Measurements from ENCODE around the gene VTA1.
"Not testable (repeated sequence)": the region's sequence is repeated elsewhere in the genome, so short reads cannot be mapped to it uniquely, and the experiment has no call there.

VTA1 gene, protein sequence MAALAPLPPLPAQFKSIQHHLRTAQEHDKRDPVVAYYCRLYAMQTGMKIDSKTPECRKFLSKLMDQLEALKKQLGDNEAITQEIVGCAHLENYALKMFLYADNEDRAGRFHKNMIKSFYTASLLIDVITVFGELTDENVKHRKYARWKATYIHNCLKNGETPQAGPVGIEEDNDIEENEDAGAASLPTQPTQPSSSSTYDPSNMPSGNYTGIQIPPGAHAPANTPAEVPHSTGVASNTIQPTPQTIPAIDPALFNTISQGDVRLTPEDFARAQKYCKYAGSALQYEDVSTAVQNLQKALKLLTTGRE

DNA sequence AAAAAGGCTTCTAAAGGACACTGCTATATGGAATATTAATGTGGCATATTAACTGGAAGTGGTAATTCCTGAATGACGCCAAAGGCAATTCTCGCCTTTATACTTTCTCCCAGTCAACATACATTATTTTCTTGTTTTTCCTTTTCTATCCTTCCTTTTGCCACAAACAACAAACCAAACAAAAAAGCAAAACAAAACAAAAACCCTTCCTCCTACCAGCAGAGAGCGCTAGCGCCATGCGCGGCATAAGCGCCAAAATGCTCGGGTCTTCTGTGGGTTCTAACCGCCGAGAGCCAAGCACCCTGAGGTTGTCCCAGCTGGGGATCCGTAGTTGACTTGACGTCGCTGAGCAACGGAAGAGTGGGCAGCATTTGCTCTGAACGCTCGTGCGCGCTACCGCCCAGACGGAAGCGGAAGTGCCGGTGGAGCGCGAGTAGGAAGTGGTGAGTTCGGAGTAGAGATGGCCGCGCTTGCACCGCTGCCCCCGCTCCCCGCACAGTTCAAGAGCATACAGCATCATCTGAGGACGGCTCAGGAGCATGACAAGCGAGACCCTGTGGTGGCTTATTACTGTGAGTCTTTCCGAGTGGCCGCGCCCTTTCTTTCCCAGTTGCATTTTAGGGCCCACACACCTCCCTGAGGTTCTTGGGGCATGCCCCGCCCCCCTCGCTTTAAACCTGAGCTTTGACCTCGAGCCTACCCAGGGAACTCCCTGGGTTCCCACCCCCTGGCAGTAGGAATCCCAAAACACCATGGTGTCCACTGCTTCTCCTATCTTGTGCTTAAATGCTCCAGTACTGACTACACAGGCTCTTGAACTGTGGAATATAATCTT, at the start of gene VTA1, which contains the start of gene NMBR:
TSS of gene VTA1 (plus strand) at position 436 of the 835 bp plus-strand sequence. CDS start at position 461, 25 bp downstream.
TSS of gene NMBR (minus strand) at position 295 of the 835 bp plus-strand sequence. CDS start 58,464 bp downstream, outside the sequence.
- DNase-seq, result peak; percentile 82

DNA sequence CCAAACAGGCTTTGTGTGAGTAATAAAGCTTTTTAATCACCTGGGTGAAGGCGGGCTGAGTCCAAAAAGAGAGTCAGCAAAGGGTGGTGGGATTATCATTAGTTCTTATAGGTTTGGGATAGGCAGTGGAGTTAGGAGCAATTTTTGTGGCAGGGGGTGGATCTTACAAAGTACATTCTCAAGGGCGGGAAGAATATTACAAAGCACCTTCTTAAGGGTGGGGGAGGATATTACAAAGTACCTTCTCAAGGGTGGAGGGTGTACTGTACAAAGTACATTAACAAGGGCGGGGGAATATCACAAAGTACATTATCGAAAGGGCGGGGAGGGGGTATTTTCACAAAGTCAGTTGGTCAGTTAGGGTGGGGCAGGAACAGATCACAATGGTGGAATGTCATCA, 42.2 kb upstream of the VTA1 start:
- DNase-seq, result not testable (repeated sequence)

DNA sequence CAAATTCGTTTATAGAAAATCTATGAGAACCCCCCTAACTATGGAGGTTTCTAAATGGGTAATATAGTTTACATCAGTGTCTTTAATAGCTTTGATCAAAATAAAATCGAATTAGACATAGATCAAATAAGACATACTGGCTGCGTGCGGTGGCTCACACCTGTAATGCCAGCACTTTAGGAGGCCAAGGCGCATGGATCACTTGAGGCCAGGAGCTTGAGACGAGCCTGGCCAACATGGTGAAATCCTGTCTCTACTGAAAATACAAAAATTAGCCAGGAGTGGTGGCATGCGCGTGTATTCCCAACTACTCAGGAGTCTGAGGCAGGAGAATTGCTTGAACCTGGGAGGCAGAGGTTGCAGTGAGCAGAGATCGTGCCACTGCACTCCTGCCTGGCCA, 36.2 kb upstream of the VTA1 start:
- not testable (repeated sequence) for DNase-seq

DNA sequence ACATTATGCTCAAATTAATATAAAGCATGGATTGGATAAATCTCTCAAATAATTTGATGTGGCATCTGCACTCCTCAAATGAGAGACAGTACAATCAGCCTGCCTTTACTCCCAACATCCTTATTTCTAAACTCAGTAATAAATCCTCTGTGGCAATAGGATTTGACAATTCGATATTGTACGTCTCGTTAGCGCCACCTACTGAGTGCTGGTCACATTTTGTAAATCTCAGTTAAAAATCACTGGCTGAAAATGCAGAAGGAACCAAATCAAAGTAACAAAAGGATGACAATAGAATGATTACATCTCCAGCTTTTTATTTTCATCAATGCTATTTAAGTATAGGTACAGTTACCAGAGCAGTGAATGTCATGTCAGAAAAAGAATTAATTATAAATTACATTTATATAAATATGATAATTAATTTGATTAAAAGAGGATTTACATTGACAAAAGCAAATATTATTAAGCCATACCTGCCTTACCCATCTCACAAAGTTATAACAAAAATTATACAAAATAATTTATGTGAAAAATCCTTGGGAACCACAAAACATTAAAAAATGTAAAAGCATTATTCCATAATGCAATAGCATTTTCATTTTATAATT, 34.5 kb upstream of the VTA1 start:
- no peak for DNase-seq

DNA sequence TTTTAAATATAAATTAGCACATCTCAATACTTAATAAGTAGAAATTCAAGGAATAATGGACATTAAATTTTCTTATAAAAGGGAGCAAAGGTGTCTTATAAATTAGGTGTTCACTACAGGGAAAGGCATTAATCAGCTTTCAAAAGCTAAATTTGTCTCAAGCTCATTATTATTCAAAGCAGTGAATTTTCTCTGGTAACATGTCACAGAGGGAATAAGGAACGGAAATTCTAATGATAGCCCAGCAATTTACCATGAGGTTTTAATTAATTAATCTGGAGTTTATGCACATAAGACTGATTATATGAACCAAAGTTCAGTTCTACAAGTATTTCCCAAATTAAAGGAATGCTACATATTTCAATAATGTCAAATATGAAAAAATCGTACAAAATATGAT, 29.7 kb upstream of the VTA1 start:
- no peak for DNase-seq

DNA sequence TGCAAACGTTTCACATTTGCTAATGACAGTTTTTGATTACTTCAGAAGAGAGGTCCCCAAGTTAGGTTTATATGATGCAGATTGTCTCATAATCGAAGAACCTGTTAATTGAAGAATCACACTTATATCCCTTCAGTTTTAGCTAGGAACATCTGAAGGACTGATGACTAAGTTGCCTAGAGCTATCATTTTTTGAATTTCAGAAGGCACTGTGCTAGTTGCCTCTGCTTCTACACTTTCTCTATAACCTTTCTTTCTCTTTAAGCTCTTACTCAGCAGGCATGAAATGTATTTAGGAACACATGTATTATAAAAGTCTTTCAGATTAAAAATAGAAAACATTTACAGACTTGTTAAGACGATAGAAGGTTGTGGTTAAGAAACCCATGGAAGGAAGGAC, 28.7 kb upstream of the VTA1 start:
- no peak for DNase-seq

DNA sequence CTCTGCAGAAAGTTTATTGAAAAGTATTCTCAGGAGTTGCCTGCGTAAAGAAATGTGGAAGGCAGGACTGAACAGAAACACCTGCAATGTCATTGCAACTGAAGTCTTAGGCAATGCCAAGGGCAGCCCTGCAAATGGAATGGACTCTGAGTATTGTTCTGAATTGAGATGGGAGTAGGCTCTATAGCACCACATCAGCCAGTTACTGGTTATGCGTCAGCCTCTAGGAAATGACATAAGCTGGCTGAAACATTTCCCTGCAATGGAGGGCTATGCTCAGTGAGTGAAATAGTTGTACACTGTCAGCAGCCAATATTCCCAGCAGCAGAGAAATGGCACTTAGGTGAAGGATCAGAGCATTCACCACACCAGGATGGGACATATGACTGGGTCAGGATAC, 28.1 kb upstream of the VTA1 start:
- DNase-seq, result no peak

DNA sequence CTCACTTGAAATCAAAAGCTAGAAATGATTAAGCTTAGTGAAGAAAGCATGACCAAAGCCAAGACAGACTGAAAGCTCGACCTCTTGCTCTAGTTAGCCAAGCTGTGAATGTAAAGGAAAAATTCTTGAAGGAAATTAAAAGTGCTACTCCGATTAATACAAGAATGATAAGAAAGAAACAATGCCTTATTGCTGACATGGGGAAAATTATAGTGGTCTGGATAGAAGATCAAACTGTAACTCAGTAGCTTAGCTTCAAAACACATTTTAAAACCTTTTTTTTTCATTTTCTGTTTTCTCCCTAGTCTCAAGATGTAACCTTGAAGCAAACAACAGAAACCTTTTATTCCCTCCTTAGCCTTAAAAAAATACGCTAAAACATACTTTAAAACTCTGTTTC, 25.7 kb upstream of the VTA1 start:
- no peak for DNase-seq

DNA sequence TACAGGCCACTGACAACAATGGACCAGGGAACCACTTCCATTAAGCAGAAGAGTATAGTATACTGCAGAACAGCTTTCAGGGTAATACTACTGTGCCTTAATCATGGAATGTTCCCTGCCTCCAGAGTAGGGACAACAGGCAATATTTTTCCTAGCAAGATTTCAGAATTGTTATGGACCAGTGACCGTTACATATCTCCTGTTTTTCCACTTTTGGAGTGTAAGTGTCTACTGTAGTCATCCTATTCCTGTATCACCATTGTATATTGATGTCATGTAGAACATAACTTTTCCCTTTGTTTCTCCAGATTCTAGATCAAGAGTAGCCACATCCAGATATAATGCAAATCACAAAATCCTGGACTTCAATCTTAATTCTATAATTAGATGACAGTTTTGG, 16.2 kb upstream of the VTA1 start:
- DNase-seq, result no peak

DNA sequence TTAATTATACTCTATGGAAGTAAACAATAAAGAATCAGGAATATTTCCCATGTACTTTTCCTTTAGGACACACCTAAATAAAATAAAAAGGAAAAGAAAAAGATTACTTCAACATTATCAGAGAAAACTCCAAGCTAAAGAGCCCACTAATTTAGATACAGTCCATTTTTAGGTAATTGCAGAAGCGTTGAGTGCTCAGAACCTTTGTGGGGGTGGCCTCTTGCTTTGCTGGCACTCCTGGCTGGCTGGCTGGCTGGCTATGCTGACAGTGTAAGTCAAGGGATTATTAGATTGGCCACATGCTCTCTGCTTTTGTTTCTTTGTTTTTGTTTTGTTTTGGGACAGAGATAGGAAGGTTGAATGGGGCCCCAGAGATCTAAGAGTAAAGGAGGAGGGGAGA, 14.4 kb upstream of the VTA1 start, which contains the start of gene GJE1:
TSS of gene GJE1 (plus strand) at position 301 of the 400 bp plus-strand sequence. CDS start 234 bp downstream, outside the sequence.
- no peak for DNase-seq

DNA sequence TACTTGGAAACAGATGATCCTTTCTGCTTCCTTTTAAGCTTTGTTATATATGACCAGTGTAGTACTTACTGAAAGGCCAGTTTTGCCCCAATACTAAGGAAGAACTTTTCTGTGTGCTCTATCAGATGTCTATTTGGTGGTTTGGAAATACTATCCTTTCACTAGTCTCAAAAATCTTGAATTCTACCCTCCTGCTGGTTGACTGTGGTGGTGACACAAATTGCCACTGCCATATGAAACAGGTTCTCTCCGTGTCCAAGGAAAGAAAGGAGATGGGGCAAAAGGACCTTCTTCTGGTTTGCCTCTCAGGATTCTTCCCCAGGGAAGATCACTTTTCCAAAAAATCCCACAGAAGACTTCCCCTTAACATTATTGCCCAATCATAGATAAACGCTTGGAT, 8.2 kb upstream of the VTA1 start:
- DNase-seq, result no peak

DNA sequence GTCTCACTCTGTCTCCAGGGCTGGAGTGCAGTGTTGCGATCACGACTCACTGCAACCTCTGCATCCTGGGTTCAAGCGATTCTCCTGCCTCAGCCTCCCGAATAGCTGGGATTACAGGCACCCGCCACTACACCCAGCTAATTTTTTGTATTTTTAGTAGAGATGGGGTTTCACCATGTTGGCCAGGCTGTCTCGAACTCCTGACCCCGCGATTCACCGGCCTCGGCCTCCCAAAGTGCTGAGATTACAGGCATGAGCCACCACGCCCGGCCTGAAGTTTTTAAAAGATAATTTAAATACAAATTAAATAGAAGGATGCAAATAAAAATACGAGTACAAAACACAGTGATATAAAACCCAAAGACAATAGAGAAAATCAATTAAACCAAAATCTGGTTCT, 5.5 kb upstream of the VTA1 start:
- DNase-seq, result not testable (repeated sequence)

DNA sequence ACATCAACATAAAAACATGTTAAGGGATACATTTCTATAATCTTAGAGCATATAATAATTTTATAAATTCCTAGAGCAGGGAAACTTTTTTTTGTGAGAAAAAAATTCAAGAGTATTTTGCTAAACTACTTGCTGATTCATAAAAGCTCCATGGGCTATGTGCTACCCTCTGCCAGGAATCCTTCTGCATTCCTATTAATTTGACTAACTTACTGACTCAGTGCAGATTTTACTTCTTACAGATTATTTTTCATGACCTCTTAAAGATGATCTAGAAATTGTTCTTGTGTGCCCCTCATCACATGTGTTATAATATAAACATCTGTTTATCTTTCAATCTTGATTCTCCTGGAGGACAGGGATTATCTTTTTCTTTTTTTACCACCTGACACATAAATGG, 5.7 kb downstream of the VTA1 start:
- DNase-seq, result no peak

DNA sequence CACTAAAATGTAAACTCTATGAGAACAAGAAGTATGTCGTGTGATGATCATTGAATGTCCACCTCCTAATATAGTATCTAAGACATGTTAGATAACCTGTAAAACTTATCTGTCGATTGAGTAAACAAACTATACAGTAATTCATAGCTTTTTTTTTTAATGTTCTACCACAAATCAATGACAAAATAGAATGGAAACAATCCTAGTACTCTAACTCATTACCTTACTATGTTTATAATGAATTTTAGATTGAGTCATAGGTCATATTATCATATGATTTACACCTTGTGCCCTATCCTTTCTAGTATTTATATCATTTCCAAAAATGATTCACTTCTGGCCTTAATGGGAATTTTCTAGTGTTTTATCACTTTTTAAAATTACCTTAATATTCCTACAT, 6.1 kb downstream of the VTA1 start:
- DNase-seq, result no peak

DNA sequence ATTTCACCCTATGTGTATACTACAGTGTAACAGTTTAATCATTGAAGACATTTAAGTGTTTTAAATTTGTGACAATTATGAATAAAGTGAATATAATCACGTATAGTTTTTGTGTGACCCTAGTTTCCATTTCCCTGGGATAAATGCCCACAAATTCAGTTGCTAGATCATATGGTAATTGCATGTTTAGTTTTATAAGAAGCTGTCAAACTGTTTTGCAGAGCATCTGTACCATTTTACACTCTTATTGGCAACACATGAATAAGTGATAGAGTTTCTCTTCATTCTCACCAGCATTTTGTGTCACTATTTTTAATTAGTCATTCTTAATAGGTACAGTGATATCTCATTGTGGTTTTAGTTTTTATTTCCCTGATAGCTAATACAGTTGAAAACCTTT, 7.3 kb downstream of the VTA1 start:
- DNase-seq, result no peak

DNA sequence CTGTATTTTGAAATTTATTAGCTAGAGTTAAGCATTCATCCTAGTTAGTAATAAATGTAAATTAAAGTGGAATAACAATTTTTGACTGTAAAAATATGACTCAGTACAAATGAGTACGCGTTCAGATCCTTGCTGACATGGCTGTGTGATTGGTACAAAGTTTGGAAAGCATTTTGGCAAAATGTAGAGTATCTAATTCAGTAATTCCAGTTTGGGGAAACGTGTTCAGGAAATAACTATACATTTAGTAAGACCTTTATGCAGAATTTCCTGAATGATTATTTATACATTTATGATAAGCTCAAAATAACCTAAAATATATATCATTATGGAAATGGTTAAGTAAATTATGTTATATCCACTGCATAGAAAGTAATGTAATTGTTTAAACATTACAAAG, 8.0 kb downstream of the VTA1 start:
- DNase-seq, result no peak

DNA sequence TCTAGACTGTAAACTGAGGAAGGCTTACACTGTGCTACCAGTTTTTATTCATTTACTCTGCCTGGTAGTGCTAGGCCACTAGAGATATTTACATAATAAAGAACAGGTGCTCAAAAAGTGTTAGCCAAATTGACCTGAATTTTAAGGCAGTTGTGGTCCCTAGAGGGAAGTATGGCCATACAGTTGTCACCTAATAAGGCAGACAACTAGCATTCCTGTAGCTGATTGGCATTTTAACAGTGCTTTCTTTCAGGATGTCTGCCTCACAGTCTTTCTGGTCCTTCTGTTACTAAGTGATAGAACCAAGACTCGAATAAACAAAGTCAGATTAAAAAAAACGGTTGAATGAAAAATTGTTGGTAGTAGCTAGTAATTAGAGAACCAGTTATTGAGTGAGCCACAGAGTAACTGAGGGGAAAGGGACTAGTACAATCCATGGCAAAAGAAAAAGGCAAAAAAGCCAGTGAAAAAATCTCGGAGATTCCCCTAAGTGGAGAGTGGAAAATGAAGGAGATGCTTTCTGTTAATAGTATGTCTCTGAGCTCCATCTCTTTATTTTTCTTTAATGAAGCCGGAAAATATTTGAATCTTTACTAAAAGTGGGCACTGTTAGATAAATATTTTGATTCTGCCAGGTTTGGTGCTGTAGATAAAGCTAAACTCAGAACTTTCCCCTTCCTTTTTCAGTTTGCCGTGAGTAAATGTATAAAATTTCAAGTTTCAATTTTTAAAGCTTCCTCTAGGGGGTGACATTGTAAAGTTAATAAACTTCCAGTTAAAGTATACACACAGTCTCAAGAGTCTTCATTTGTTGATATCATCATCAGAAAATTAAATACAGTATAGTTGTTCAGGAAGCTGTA, 9.1 kb downstream of the VTA1 start:
- no peak for DNase-seq

DNA sequence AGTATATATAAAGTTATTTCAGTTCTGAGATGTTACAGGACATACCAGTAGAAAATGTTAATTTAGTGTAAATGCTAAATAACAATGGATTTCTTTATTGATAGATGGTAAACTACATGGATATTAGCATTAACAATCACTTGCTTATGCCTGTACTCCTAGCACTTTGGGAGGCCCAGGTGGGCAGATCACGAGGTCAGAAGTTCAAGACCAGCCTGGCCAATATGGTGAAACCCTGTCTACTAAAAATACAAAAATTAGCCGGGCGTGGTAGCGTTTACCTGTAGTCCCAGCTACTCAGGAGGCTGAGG, 9.7 kb downstream of the VTA1 start:
- DNase-seq, result not testable (repeated sequence)

DNA sequence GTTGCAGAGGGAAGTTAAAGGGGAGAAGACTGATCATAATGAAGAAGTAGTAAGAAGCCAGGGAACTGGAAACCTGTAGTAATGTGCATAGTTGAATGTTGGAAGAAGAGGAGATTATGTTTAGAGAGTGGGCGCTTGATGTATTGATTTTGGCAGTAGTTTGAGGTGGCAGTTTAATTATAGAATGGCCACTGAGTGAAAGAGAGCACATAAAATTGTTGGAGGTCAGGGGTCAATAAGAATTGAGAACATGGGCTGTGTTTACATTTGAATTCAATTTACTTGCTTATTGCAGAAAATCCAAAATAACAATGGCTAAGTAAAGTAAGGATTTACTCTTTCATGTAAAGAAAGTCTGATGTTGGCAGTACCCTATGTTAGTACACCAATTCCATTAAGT, 15.7 kb downstream of the VTA1 start:
- DNase-seq, result no peak

DNA sequence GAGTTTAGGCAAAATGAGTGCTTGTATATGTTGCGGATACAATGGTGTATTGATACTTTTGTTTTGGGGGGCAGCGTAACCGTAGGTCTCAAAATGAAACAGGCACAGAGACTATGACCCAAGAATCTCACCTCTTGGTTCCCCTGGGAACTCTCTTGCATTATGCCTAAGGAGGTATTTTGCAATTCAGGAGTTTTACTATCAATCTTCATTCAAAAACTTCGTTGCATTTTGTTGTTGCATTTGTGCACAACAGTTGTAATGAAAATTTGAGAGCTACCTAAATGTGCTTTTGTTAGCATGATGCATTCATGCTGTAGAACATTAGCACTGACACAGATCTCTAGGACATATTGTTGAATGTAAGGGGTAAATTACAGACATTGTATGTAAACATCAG, 18.2 kb downstream of the VTA1 start:
- no peak for DNase-seq

DNA sequence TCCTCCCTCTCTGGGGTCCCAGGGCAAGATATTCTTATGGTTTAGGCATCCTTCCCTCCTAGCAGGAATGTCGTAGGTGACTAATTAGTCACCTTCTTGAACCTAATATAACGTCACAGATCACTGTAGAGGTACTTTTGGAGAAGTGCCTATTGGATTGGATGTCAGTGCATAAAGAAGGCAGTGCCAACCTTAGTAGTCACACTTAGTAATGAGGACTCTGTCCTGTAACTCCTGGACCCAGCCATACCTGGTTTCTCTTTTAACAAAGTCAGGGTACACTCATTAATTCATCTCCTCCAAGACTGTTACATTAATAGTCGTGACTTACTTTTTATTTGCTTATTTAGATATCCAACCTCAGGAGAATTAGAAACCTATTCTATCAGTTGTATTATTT, 20.0 kb downstream of the VTA1 start:
- DNase-seq, result no peak

DNA sequence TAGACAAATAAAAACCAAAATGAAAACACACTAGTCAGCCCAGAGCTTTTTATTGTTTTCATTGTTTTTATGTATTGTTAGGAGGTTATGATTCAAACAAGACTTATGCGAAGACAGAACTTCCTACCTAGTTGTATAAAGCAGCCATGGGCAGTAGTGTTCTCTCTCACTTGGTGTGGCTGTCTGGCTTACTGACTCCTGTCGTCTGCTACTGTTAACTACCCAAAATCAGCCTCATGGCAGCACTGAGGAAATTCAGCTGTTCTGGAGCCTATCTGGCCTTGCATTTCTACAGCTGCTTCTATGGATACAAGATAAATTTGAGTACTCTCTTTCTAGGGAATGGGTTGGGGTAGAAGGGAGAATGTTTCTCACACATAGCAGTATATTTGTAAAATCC, 20.4 kb downstream of the VTA1 start:
- no peak for DNase-seq

DNA sequence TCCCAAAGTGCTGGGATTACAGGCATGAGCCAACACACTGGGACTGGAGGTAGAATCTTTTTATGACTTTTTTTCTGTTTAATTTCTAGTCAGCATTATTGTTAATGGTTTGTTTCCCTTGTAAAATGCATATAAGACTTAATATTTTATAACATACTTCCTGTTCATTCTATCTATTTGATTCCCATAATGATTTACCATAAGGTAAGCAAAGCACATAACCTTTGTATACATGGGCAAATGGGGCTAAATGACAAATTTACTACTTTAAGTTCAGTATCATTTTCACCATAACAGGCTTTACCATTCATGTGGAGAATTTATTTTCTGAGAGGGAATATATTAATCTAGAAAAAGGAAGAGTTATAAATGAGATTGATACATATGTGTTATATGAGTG, 24.3 kb downstream of the VTA1 start:
- no peak for DNase-seq

All from NCI-H2081 treated with DMSO at 0.1 percent for 48 hours (cell line).